HG02623 (cell line): ENCODE measurements around the gene AMFR.
A peak's percentile ranks its signal among the peaks of the same experiment; 100 is the strongest.

Experiments
- ATAC-seq: cut with Tn5 transposase; IDR thresholded peaks from one replicate; pipeline ENCODE4 v1.9.1; 2021; ENCODE audit warnings: moderate library complexity; ENCODE audit not compliant: unreplicated experiment

The AMFR gene

GRCh38 chr16:56336071-56336688 lies 89.2 kb downstream of the AMFR start:
- ATAC-seq = no peak

- no peak for ATAC-seq
Observed at GRCh38 chr16:56334761-56335160, 90.6 kb downstream of the AMFR start.

- ATAC-seq = no peak
Observed at GRCh38 chr16:56332464-56333079, 92.8 kb downstream of the AMFR start.

- ATAC-seq = no peak
Observed at GRCh38 chr16:56331915-56332314, 93.4 kb downstream of the AMFR start.

GRCh38 chr16:56331399-56331798 lies 93.9 kb downstream of the AMFR start:
- ATAC-seq = no peak

GRCh38 chr16:56330476-56330875 lies 94.9 kb downstream of the AMFR start:
- ATAC-seq = no peak

GRCh38 chr16:56329887-56330286 lies 95.5 kb downstream of the AMFR start:
- no peak for ATAC-seq

- no peak for ATAC-seq
Observed at GRCh38 chr16:56328276-56329022, 96.9 kb downstream of the AMFR start.

GRCh38 chr16:56327929-56328258 lies 97.5 kb downstream of the AMFR start:
- no peak for ATAC-seq

GRCh38 chr16:56327071-56327928 lies 98.0 kb downstream of the AMFR start:
- ATAC-seq = no peak

- no peak for ATAC-seq
Observed at GRCh38 chr16:56325956-56326355, 99.4 kb downstream of the AMFR start.

GRCh38 chr16:56324406-56324805 lies 100.9 kb downstream of the AMFR start:
- no peak for ATAC-seq

- no peak for ATAC-seq
Observed at GRCh38 chr16:56321571-56321970, 103.8 kb downstream of the AMFR start.

- ATAC-seq = no peak
Observed at GRCh38 chr16:56320811-56321558, 104.4 kb downstream of the AMFR start.

GRCh38 chr16:56320056-56320455 lies 105.3 kb downstream of the AMFR start:
- ATAC-seq = no peak

GRCh38 chr16:56319376-56319775 lies 106.0 kb downstream of the AMFR start:
- ATAC-seq = no peak

- no peak for ATAC-seq
Observed at GRCh38 chr16:56318827-56319140, 106.6 kb downstream of the AMFR start.

- peak; percentile 95 for ATAC-seq
Observed at GRCh38 chr16:56317998-56318826, 107.1 kb downstream of the AMFR start.

- no peak for ATAC-seq
Observed at GRCh38 chr16:56316545-56316944, 108.8 kb downstream of the AMFR start.

- ATAC-seq = no peak
Observed at GRCh38 chr16:56315955-56316354, 109.4 kb downstream of the AMFR start.
